Endodermal cell (in vitro differentiated cells): ENCODE results near the gene P4HB. TPM values are rescaled to one million over a fixed set of nuclear protein-coding genes. Genes with fewer than 3 reads are reported as not detected.

Source experiments
- DNase-seq: peaks from one replicate; pipeline ENCODE4 v3.0.0-alpha.2; 2017
- H3K27ac ChIP-seq: 2 replicates; pipeline ENCODE4 v1.5.1; 2013; ENCODE audit warnings: mild to moderate bottlenecking, low read depth, low read length, moderate library complexity
- H3K27me3 ChIP-seq: 2 replicates; pipeline ENCODE4 v1.6.1; 2013; ENCODE audit warnings: mild to moderate bottlenecking, low read length, moderate library complexity; ENCODE audit not compliant: insufficient read depth, control insufficient read depth, poor library complexity, severe bottlenecking
- H3K36me3 ChIP-seq: 2 replicates; pipeline ENCODE4 v1.7.0; 2013; ENCODE audit warnings: mild to moderate bottlenecking, low read length, moderate library complexity; ENCODE audit not compliant: control insufficient read depth, insufficient read depth
- H3K4me1 ChIP-seq: one replicate; pipeline ENCODE4 v1.7.0; 2013; ENCODE audit warnings: low read length; ENCODE audit not compliant: control insufficient read depth, insufficient read depth
- H3K4me3 ChIP-seq: 2 replicates; pipeline ENCODE4 v1.5.1; 2013; ENCODE audit warnings: mild to moderate bottlenecking, low read length, moderate library complexity
- H3K9ac ChIP-seq: 2 replicates; pipeline ENCODE4 v1.6.1; 2013; ENCODE audit warnings: mild to moderate bottlenecking, low read length, moderate library complexity; ENCODE audit not compliant: poor library complexity, severe bottlenecking; ENCODE audit errors: extremely low read depth
- H3K9me3 ChIP-seq: 2 replicates; pipeline ENCODE4 v1.6.1; 2013; ENCODE audit warnings: mild to moderate bottlenecking, low read length, moderate library complexity; ENCODE audit not compliant: control insufficient read depth
- H3K27ac Mint-ChIP-seq: 2 replicates; pipeline ENCODE4 v1.8.0; 2020; ENCODE audit warnings: mixed read lengths
- H3K27me3 Mint-ChIP-seq: 2 replicates; pipeline ENCODE4 v1.8.0; 2021; ENCODE audit warnings: mild to moderate bottlenecking, mixed read lengths; ENCODE audit not compliant: insufficient read depth
- H3K36me3 Mint-ChIP-seq: 2 replicates; pipeline ENCODE4 v1.8.0; 2020; ENCODE audit warnings: low read depth, mixed read lengths
- H3K4me1 Mint-ChIP-seq: 2 replicates; pipeline ENCODE4 v1.8.0; 2020; ENCODE audit warnings: mixed read lengths
- H3K4me3 Mint-ChIP-seq: 2 replicates; pipeline ENCODE4 v1.8.0; 2020; ENCODE audit warnings: mild to moderate bottlenecking, moderate library complexity, mixed read lengths
- H3K9me3 Mint-ChIP-seq: 2 replicates; pipeline ENCODE4 v1.8.0; 2020; ENCODE audit warnings: mild to moderate bottlenecking, mixed read lengths
- WGBS, 2 experiments: methylation state at CpG; one replicate each; pipeline versions ENCODE4 v1.1.5 to v1.1.7; 2013; ENCODE audit warnings: missing lambda C conversion rate in 2 of 2, mixed read lengths in 1 of 2; ENCODE audit not compliant: insufficient coverage in 1 of 2, insufficient read length in 1 of 2; 5-methylcytosine and 5-hydroxymethylcytosine counted together
- total RNA-seq, 2 donors: library from RNA; stranded (reverse); fragmentation: NEBNext Ultra II Directional in 1 of 2; extraction: Animal tissue kit (Norgen Biotek cat#: 25700) in 1 of 2; gene quantifications; 2 replicates in 1 of 2; 3 replicates in 1 of 2; pipeline ENCODE4 v1.2.1, GENCODE V29; 2021
- TF ChIP-seq, protein P1 (sequence below): fragments of 200-600 bp; sonication (generic); conservative IDR thresholded peaks from 2 replicates; pipeline ENCODE4 v1.5.0; 2021; ENCODE audit warnings: antibody characterized with exemption, mild to moderate bottlenecking

Gene P4HB
- total RNA-seq, 2 donors from 2014 or later, result 493 to 535 TPM

DNA sequence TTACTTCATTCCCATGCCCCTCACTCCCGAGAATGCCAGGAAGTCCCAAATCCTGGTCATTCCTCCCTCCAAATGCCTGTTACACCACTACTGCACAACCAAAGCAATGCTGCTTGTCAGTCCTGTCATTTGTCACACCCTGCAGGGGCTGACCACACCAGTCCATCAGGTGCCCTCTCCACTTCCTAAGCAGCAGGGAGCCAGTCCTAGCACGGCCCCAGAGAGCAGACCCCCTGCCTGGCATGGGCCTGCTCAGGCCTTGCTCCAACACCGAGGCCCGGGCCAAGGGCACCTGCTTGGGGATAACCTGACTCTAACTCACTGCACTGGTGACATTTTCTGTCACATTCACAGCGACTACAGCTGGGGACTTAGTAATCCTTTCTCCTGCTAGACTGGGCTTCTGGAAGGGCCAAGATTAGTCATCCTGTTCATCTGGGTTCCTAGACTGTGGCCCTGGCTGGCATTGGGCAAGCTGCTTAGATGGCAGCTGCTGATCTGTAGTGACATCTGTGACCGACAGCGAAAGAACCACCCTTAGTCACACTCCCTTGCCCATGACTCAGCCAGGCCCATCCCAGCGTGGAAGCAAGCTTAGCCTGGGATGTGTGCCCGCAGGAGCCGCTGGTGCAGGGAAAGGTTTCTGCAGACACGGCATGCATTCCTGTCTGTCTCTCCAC is 25.7 kb upstream of the P4HB start:
- no peak overlapping the region for H3K27ac Mint-ChIP-seq
- peaks cover 5% of the 10 kb centered on the region for H3K4me1 Mint-ChIP-seq
- DNase-seq, result peak; percentile 49
- H3K27me3 Mint-ChIP-seq, result no peaks in the 10 kb centered on the region
- H3K9ac ChIP-seq, result no peak overlapping the region
- TF ChIP-seq, protein P1, sequence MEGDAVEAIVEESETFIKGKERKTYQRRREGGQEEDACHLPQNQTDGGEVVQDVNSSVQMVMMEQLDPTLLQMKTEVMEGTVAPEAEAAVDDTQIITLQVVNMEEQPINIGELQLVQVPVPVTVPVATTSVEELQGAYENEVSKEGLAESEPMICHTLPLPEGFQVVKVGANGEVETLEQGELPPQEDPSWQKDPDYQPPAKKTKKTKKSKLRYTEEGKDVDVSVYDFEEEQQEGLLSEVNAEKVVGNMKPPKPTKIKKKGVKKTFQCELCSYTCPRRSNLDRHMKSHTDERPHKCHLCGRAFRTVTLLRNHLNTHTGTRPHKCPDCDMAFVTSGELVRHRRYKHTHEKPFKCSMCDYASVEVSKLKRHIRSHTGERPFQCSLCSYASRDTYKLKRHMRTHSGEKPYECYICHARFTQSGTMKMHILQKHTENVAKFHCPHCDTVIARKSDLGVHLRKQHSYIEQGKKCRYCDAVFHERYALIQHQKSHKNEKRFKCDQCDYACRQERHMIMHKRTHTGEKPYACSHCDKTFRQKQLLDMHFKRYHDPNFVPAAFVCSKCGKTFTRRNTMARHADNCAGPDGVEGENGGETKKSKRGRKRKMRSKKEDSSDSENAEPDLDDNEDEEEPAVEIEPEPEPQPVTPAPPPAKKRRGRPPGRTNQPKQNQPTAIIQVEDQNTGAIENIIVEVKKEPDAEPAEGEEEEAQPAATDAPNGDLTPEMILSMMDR, result no peak
- WGBS, 2 experiments, result 98 to 100% methylated on average over 11 of the region's 11 CpGs
- no peak overlapping the region for H3K4me3 Mint-ChIP-seq
- no peaks in the 10 kb centered on the region for H3K9me3 ChIP-seq
- H3K27ac ChIP-seq, result no peak overlapping the region
- peaks cover 7% of the 10 kb centered on the region for H3K4me1 ChIP-seq
- H3K4me3 ChIP-seq, result no peak overlapping the region
- no peaks in the 10 kb centered on the region for H3K9me3 Mint-ChIP-seq
- H3K27me3 ChIP-seq, result no peaks in the 10 kb centered on the region
- peaks cover 78% of the 10 kb centered on the region for H3K36me3 Mint-ChIP-seq
- peaks cover 92% of the 10 kb centered on the region for H3K36me3 ChIP-seq

DNA sequence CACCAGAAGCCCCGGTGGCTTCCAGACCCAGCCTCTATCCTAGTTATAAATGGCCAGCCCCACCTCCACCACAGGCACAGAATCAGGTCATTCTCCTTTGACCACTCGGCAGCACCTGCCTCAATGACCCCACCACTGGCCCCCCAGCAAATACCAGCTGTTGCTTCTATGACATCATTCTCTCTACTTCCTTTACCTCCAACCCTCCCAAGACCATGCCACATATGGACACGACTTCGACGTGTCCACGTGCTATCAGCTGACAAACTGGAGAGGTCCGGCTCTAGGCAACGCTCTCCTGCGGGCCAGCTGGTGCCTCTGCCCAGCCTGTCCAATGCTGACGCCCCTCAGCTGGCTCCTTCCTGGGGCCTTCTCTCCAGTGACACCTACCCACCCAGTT is 25.1 kb upstream of the P4HB start:
- Histone ChIP-seq H3K4me3 (no peak overlapping the region), H3K9ac (no peak overlapping the region), H3K27ac (no peak overlapping the region), H3K36me3 (peaks cover 94% of the 10 kb centered on the region), H3K4me1 (peaks cover 7% of the 10 kb centered on the region), H3K9me3 (no peaks in the 10 kb centered on the region), H3K27me3 (no peaks in the 10 kb centered on the region)
- Mint-ChIP-seq H3K4me3 (no peak overlapping the region), H3K9me3 (no peaks in the 10 kb centered on the region), H3K27ac (no peak overlapping the region), H3K27me3 (no peaks in the 10 kb centered on the region), H3K4me1 (peaks cover 4% of the 10 kb centered on the region), H3K36me3 (peaks cover 81% of the 10 kb centered on the region)
- peak; percentile 43 for DNase-seq
- 97 to 99% methylated on average over 9 to 10 of the region's 10 CpGs for WGBS, 2 experiments
- TF ChIP-seq, protein P1, result no peak

DNA sequence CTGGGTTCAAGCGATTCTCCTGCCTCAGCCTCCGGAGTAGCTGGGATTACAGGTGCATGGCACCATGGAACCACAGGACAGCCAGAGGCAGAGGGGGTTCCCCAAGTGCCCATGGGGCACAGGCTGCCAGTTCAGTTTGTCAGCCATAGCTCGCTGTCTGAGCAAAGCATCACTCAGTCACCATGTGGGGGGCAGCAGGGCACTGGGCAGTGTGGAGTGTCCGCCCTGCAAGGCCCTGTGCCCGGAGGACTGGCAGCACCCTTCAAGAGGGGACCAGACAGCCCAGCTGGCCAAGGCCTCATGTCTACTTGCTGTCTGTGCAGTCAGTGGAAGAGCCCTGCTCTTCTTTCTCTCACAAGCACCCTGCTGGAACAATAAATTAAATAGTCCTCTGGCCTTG is 24.6 kb upstream of the P4HB start:
- Histone ChIP-seq H3K27me3 (no peaks in the 10 kb centered on the region), H3K4me1 (peaks cover 4% of the 10 kb centered on the region), H3K9me3 (no peaks in the 10 kb centered on the region), H3K36me3 (peaks cover 94% of the 10 kb centered on the region), H3K9ac (no peak overlapping the region), H3K4me3 (no peak overlapping the region), H3K27ac (no peak overlapping the region)
- DNase-seq, result peak; percentile 44
- Mint-ChIP-seq H3K36me3 (peaks cover 79% of the 10 kb centered on the region), H3K27me3 (no peaks in the 10 kb centered on the region), H3K9me3 (no peaks in the 10 kb centered on the region), H3K4me3 (no peak overlapping the region), H3K4me1 (no peaks in the 10 kb centered on the region), H3K27ac (no peak overlapping the region)
- TF ChIP-seq, protein P1, result no peak
- 94 to 100% methylated on average over 3 to 5 of the region's 5 CpGs for WGBS, 2 experiments
